GM18873 (cell line): ENCODE data around the gene STX8.
"Not testable (repeated sequence)": the region's sequence is repeated elsewhere in the genome, so short reads cannot be mapped to it uniquely, and the experiment has no call there.

Experiments used
- ATAC-seq: cut with Tn5 transposase; IDR thresholded peaks from one replicate; pipeline ENCODE4 v1.9.1; 2021; ENCODE audit warnings: mild to moderate bottlenecking, moderate library complexity, moderate number of reproducible peaks; ENCODE audit not compliant: unreplicated experiment, low FRiP score

The STX8 gene

GRCh38 chr17:9447298-9447697 is 128.3 kb downstream of the STX8 start:
- not testable (repeated sequence) for ATAC-seq

GRCh38 chr17:9446528-9446927 is 129.1 kb downstream of the STX8 start:
- no peak for ATAC-seq

- ATAC-seq: no peak
Measured at GRCh38 chr17:9445424-9445823, 130.2 kb downstream of the STX8 start.

DNA sequence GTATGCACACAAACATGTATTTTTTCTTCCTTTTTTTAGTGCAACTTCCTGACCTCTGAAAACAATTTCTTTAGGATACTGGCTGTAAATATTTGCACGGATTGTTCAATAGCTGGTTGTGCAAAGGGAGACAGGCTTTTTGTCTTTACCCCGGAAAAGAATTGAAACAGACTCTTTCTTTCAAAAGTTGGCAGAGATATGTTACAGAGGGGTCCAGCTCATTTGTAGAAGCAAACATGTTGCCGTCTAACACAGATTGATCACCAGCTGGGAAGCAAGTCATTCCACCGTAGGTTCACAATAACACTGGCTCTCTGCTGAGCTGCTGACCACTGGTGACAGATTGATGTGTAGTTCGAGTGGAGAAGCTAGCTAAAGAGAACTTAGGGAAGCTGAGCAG is 130.9 kb downstream of the STX8 start:
- ATAC-seq: no peak

- ATAC-seq: no peak
Measured at GRCh38 chr17:9443811-9444210, 131.8 kb downstream of the STX8 start.

DNA sequence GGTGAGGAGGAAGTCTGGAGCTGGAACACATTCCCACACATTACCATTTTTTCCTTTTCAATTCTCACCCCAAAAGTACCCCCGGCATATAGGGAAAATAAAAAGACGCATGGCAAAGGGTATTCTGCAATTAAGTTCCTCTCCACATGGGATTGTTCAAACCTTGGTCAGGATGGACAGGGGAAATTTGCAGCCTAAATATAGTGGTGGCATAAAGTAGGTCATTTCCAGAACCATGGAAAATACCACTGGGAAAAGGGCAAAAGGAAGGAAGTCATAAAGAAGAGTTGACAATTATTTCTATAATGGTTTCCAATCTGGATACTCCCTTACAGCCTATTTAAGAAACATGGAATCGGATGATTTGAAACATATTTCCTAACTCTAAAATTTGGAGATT is 135.8 kb downstream of the STX8 start:
- ATAC-seq: no peak

DNA sequence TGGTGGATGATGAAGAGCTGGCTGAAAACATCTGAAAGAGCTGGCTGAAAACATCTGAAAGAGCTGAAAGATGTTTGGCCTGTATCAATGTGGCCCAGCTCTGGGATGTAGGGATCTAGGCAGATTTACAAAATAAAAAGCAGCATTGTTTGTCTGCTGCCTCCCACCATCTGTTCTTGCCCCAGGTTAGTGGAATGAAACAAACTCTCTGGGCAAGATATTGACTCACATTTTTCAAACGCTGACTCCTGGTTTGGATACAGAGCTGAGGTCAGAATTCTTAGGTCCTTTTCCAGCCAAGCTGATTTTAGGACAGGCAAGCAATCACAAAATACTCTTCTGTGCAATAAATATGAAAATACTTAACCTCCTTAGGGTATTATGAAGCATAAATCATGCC is 139.0 kb downstream of the STX8 start:
- no peak for ATAC-seq

- no peak for ATAC-seq
Measured at GRCh38 chr17:9435165-9435564, 140.5 kb downstream of the STX8 start.

DNA sequence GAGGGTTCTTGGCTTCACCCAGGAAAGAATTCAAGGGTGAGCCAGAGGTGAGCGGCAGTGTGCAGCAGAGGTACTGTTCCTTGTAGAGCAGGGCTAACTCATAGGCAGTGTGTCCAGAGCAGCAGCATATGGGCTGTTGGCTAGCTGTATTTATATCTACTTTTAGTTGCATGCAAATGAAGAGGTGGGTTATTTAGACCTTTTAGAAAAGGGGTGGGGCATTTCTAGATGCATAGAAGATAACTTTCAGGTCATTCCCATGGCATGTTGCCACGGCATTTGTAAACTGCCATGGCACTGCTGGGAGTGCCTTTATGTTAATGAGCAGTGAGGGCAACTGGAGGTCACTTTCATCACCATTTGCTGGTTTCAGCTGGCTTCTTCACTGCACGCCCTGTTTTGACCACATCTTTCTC is 141.0 kb downstream of the STX8 start:
- ATAC-seq: no peak

- no peak for ATAC-seq
Measured at GRCh38 chr17:9432934-9433421, 142.6 kb downstream of the STX8 start.

- no peak for ATAC-seq
Measured at GRCh38 chr17:9432134-9432885, 143.3 kb downstream of the STX8 start.

DNA sequence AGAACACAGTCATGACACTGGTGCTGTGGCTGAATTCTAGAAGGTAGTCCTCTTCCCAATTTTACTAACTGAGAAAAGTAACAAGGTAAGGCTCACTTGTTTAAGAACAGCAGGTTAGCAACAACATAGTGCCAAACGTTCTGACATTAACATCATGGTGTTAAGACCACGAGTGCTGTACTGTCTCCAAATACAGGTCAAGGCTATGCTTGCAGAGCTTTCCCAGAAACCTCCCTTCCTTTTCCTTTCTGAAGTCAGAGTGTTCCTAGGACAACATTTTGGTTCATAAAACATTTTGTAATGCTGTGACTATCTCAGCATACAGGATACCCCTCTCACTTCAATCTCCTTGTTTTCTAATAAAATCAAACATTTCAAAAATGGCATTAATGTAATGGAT is 144.0 kb downstream of the STX8 start:
- no peak for ATAC-seq

GRCh38 chr17:9427465-9428315 is 147.9 kb downstream of the STX8 start:
- no peak for ATAC-seq

- no peak for ATAC-seq
Measured at GRCh38 chr17:9424071-9424640, 151.5 kb downstream of the STX8 start.

GRCh38 chr17:9421525-9421924 is 154.1 kb downstream of the STX8 start:
- ATAC-seq: no peak

GRCh38 chr17:9419932-9420453 is 155.6 kb downstream of the STX8 start:
- ATAC-seq: no peak

GRCh38 chr17:9414471-9414870 is 161.1 kb downstream of the STX8 start:
- peak; percentile 81 for ATAC-seq

DNA sequence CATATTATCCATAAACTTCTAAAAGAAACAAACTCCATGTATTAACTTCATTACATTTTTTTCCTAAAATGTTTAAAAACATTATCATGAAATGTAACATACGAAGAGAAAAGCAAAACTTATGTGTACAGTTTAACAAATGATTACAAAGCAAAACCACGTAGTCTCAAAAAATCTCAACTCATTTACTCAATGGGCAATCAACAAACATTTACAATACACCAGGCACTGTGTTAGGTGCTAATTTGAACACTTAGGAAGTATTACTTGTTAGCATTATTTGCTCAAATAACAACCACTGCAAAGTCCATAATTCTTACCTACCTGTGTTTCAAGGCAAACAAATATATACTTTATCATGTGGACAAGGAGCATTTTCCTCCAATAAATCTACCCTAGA is 164.9 kb downstream of the STX8 start:
- no peak for ATAC-seq

GRCh38 chr17:9410301-9410700 is 165.3 kb downstream of the STX8 start:
- ATAC-seq: no peak

DNA sequence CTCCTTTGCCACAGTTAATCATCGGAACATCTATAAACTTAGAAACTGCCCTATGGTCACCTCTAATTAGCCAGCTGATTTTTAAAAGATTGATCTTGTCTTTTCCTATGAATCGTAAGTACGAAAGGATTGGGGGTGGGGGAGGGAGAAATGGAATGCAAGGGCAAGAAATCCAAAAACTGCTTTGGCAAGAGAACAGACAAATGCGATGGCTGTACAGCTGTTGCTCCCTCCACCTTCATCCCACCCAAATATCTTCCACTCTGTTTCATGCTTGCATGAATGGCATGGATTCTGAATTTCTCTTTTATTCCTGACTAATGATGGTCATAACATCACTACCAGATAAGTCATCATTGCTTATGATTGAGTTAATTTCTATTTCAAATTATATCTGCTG is 165.7 kb downstream of the STX8 start:
- ATAC-seq: no peak
